Measurements from ENCODE around the gene PCMTD2. TPM values are rescaled to one million over a fixed set of nuclear protein-coding genes. Genes with fewer than 3 reads are reported as not detected.

PCMTD2 gene
- total and polyA plus RNA-seq, 4 experiments from 2014 or later, result 52.5 to 196 (median 149) TPM

- ChIA-PET CTCF (ENCODE audit: partially characterized antibody) (interaction anchor here (0.7 kb wide), 1 partner anchor 9 kb away, joined by 3 read pairs; no protein-coding TSS in a partner anchor), POLR2A (ENCODE audit: partially characterized antibody) (interaction anchor here (1.6 kb wide), 1 partner anchor 27 kb away, joined by 9 read pairs; the partner anchor contains the start of gene PCMTD2)
- Mint-ChIP-seq H3K4me3 (no peak overlapping the region), H3K27me3 (peaks cover 0 to 4% of the 10 kb centered on the region in 2 donors), H3K9me3 (no peaks in the 10 kb centered on the region), H3K36me3 (no peaks in the 10 kb centered on the region), H3K4me1 (peaks cover 25 to 61% (median 41%) of the 10 kb centered on the region in 4 donors), H3K27ac (no peak overlapping the region)
- no peak overlapping the region for H3K27ac ChIP-seq (ENCODE audit: low read depth, low read length)
- H3K36me3 ChIP-seq (ENCODE audit: insufficient read depth, low read length), result no peaks in the 10 kb centered on the region
- no peaks in the 10 kb centered on the region for H3K9me3 ChIP-seq (ENCODE audit: control insufficient read depth in 1 of 2, low read length in 2 of 2)
- no peaks in the 10 kb centered on the region for H3K27me3 ChIP-seq (ENCODE audit: insufficient read depth, low read length)
- intact Hi-C loops (cut with micrococcal nuclease), result no loop called here
- H3K4me1 ChIP-seq (ENCODE audit: insufficient read depth, low read length), result peaks cover 50% of the 10 kb centered on the region
- H3K4me3 ChIP-seq (ENCODE audit: low read length in 2 of 2), result no peak overlapping the region
- peak in 1 of 5 donors; percentile 3 for DNase-seq
Observed at GRCh38 chr20:64228751-64229506, 26.6 kb upstream of the PCMTD2 start.

- H3K36me3 ChIP-seq (ENCODE audit: insufficient read depth, low read length), result no peaks in the 10 kb centered on the region
- Mint-ChIP-seq H3K4me1 (peaks cover 24 to 56% (median 39%) of the 10 kb centered on the region in 4 donors), H3K27me3 (peaks cover 0 to 4% of the 10 kb centered on the region in 2 donors), H3K4me3 (no peak overlapping the region), H3K36me3 (no peaks in the 10 kb centered on the region), H3K9me3 (no peaks in the 10 kb centered on the region), H3K27ac (peak overlapping the region in 5 of 7 donors; percentile 22 to 81 (median 57))
- no peak for DNase-seq
- peaks cover 45% of the 10 kb centered on the region for H3K4me1 ChIP-seq (ENCODE audit: insufficient read depth, low read length)
- H3K4me3 ChIP-seq (ENCODE audit: low read length in 2 of 2), result no peak overlapping the region
- no peaks in the 10 kb centered on the region for H3K27me3 ChIP-seq (ENCODE audit: insufficient read depth, low read length)
- no peaks in the 10 kb centered on the region for H3K9me3 ChIP-seq (ENCODE audit: control insufficient read depth in 1 of 2, low read length in 2 of 2)
- intact Hi-C loops (cut with micrococcal nuclease), result no loop called here
- H3K27ac ChIP-seq (ENCODE audit: low read depth, low read length), result no peak overlapping the region
- POLR2A ChIA-PET (ENCODE audit: partially characterized antibody), result no interaction called here
- CTCF ChIA-PET (ENCODE audit: partially characterized antibody), result no interaction called here
Observed at GRCh38 chr20:64229507-64230061, 26.0 kb upstream of the PCMTD2 start.

GRCh38 chr20:64230461-64231145 is 24.9 kb upstream of the PCMTD2 start:
- DNase-seq, result no peak
- H3K27me3 ChIP-seq (ENCODE audit: insufficient read depth, low read length), result no peaks in the 10 kb centered on the region
- Mint-ChIP-seq H3K4me3 (no peak overlapping the region), H3K27ac (peak overlapping the region in 1 of 7 donors; percentile 63), H3K27me3 (peaks cover 0 to 4% of the 10 kb centered on the region in 2 donors), H3K4me1 (peaks cover 23 to 48% (median 37%) of the 10 kb centered on the region in 4 donors), H3K36me3 (no peaks in the 10 kb centered on the region), H3K9me3 (no peaks in the 10 kb centered on the region)
- ChIA-PET CTCF (ENCODE audit: partially characterized antibody) (interaction anchor here (1.4 kb wide), 1 partner anchor 8 kb away, joined by 3 read pairs; no protein-coding TSS in a partner anchor), POLR2A (ENCODE audit: partially characterized antibody) (no interaction called here)
- no peak overlapping the region for H3K4me3 ChIP-seq (ENCODE audit: low read length in 2 of 2)
- H3K9me3 ChIP-seq (ENCODE audit: control insufficient read depth in 1 of 2, low read length in 2 of 2), result no peaks in the 10 kb centered on the region
- H3K27ac ChIP-seq (ENCODE audit: low read depth, low read length), result no peak overlapping the region
- no peaks in the 10 kb centered on the region for H3K36me3 ChIP-seq (ENCODE audit: insufficient read depth, low read length)
- peaks cover 35% of the 10 kb centered on the region for H3K4me1 ChIP-seq (ENCODE audit: insufficient read depth, low read length)
- intact Hi-C loops (cut with micrococcal nuclease), result no loop called here

GRCh38 chr20:64231621-64232550 is 23.7 kb upstream of the PCMTD2 start:
- H3K36me3 ChIP-seq (ENCODE audit: insufficient read depth, low read length), result no peaks in the 10 kb centered on the region
- no peak for DNase-seq
- Mint-ChIP-seq H3K4me3 (no peak overlapping the region), H3K4me1 (peaks cover 20 to 39% (median 29%) of the 10 kb centered on the region in 4 donors), H3K9me3 (no peaks in the 10 kb centered on the region), H3K27me3 (peaks cover 0 to 4% of the 10 kb centered on the region in 2 donors), H3K36me3 (no peaks in the 10 kb centered on the region), H3K27ac (peak overlapping the region in 2 of 7 donors; percentile 18 to 72)
- intact Hi-C loops (cut with micrococcal nuclease), result no loop called here
- CTCF ChIA-PET (ENCODE audit: partially characterized antibody), result interaction anchor here (1.4 kb wide), 1 partner anchor 10 kb away, joined by 3 read pairs; no protein-coding TSS in a partner anchor
- no peaks in the 10 kb centered on the region for H3K27me3 ChIP-seq (ENCODE audit: insufficient read depth, low read length)
- POLR2A ChIA-PET (ENCODE audit: partially characterized antibody), result no interaction called here
- no peaks in the 10 kb centered on the region for H3K9me3 ChIP-seq (ENCODE audit: control insufficient read depth in 1 of 2, low read length in 2 of 2)
- no peak overlapping the region for H3K27ac ChIP-seq (ENCODE audit: low read depth, low read length)
- peaks cover 22% of the 10 kb centered on the region for H3K4me1 ChIP-seq (ENCODE audit: insufficient read depth, low read length)
- H3K4me3 ChIP-seq (ENCODE audit: low read length in 2 of 2), result no peak overlapping the region

- intact Hi-C loops (cut with micrococcal nuclease), result no loop called here
- H3K27ac Mint-ChIP-seq, result peak overlapping the region in 2 of 7 donors; percentile 56 to 72
- Histone ChIP-seq H3K27me3 (ENCODE audit: insufficient read depth, low read length) (no peaks in the 10 kb centered on the region), H3K4me1 (ENCODE audit: insufficient read depth, low read length) (peaks cover 13% of the 10 kb centered on the region), H3K36me3 (ENCODE audit: insufficient read depth, low read length) (no peaks in the 10 kb centered on the region), H3K9me3 (ENCODE audit: control insufficient read depth in 1 of 2, low read length in 2 of 2) (no peaks in the 10 kb centered on the region), H3K27ac (ENCODE audit: low read depth, low read length) (no peak overlapping the region), H3K4me3 (ENCODE audit: low read length in 2 of 2) (no peak overlapping the region)
- no peaks in the 10 kb centered on the region for H3K9me3 Mint-ChIP-seq
- no peaks in the 10 kb centered on the region for H3K36me3 Mint-ChIP-seq
- CTCF ChIA-PET (ENCODE audit: partially characterized antibody), result no interaction called here
- H3K27me3 Mint-ChIP-seq, result peaks cover 0 to 4% of the 10 kb centered on the region in 2 donors
- peak overlapping the region in 1 of 8 donors; percentile 43 for H3K4me3 Mint-ChIP-seq
- H3K4me1 Mint-ChIP-seq, result peaks cover 17 to 34% (median 24%) of the 10 kb centered on the region in 4 donors
- no peak for DNase-seq
- POLR2A ChIA-PET (ENCODE audit: partially characterized antibody), result no interaction called here
Observed at GRCh38 chr20:64232794-64233193, 22.8 kb upstream of the PCMTD2 start.

GRCh38 chr20:64233725-64234124 is 21.8 kb upstream of the PCMTD2 start:
- peaks cover 11 to 28% (median 20%) of the 10 kb centered on the region in 4 donors for H3K4me1 Mint-ChIP-seq

More at GRCh38 chr20:64233725-64234124, 21.8 kb upstream of the PCMTD2 start:
- POLR2A ChIA-PET (ENCODE audit: partially characterized antibody), result no interaction called here
- CTCF ChIA-PET (ENCODE audit: partially characterized antibody), result no interaction called here
- no peak overlapping the region for H3K27ac ChIP-seq (ENCODE audit: low read depth, low read length)
- H3K27me3 Mint-ChIP-seq, result no peaks in the 10 kb centered on the region
- no peaks in the 10 kb centered on the region for H3K9me3 Mint-ChIP-seq
- H3K27ac Mint-ChIP-seq, result peak overlapping the region in 6 of 7 donors; percentile 26 to 84 (median 54)
- H3K36me3 Mint-ChIP-seq, result no peaks in the 10 kb centered on the region
- no peaks in the 10 kb centered on the region for H3K27me3 ChIP-seq (ENCODE audit: insufficient read depth, low read length)
- intact Hi-C loops (cut with micrococcal nuclease), result no loop called here
- peaks cover 4% of the 10 kb centered on the region for H3K4me1 ChIP-seq (ENCODE audit: insufficient read depth, low read length)
- no peaks in the 10 kb centered on the region for H3K9me3 ChIP-seq (ENCODE audit: control insufficient read depth in 1 of 2, low read length in 2 of 2)
- peak overlapping the region in 2 of 8 donors; percentile 7 to 13 for H3K4me3 Mint-ChIP-seq
- no peak overlapping the region for H3K4me3 ChIP-seq (ENCODE audit: low read length in 2 of 2)
- DNase-seq, result no peak
- H3K36me3 ChIP-seq (ENCODE audit: insufficient read depth, low read length), result no peaks in the 10 kb centered on the region

Data from CD4-positive, alpha-beta memory T cell (primary cell).